H9 (cell line): Measurements from ENCODE around the gene RAD51C. TPM values are rescaled to one million over a fixed set of nuclear protein-coding genes. Genes with fewer than 3 reads are reported as not detected.

Source experiments
- DNase-seq: peaks from one replicate; pipeline ENCODE4 v3.0.0-alpha.2; 2017
- H2AFZ ChIP-seq: one replicate; pipeline ENCODE4 v1.6.1; 2013; ENCODE audit warnings: mild to moderate bottlenecking, low read length, control low read depth, moderate library complexity
- H2AK5ac ChIP-seq: 2 replicates; pipeline ENCODE4 v1.6.1; 2013; ENCODE audit warnings: low read length, control low read depth, mixed read lengths; ENCODE audit not compliant: insufficient read length
- H2BK120ac ChIP-seq: one replicate; pipeline ENCODE4 v1.6.1; 2013; ENCODE audit warnings: low read depth, mild to moderate bottlenecking, low read length, control low read depth, inconsistent platforms; ENCODE audit not compliant: poor library complexity, severe bottlenecking
- H2BK12ac ChIP-seq: 2 replicates; pipeline ENCODE4 v1.6.1; 2013; ENCODE audit warnings: low read length, control low read depth, mixed read lengths, low read depth; ENCODE audit not compliant: insufficient read length
- H2BK15ac ChIP-seq: 2 replicates; pipeline ENCODE4 v1.6.1; 2013; ENCODE audit warnings: low read depth, low read length, control low read depth
- H2BK20ac ChIP-seq: one replicate; pipeline ENCODE4 v1.6.1; 2013; ENCODE audit warnings: low read depth, mild to moderate bottlenecking, low read length, control low read depth, inconsistent platforms; ENCODE audit not compliant: poor library complexity, severe bottlenecking
- H2BK5ac ChIP-seq: 2 replicates; pipeline ENCODE4 v1.6.1; 2013; ENCODE audit warnings: low read length, control low read depth, mixed read lengths; ENCODE audit not compliant: insufficient read length
- H3K14ac ChIP-seq: 2 replicates; pipeline ENCODE4 v1.6.1; 2013; ENCODE audit warnings: low read length, control low read depth; ENCODE audit not compliant: insufficient read depth
- H3K18ac ChIP-seq: 2 replicates; pipeline ENCODE4 v1.6.1; 2013; ENCODE audit warnings: low read depth, mild to moderate bottlenecking, mixed read lengths, low read length, control low read depth; ENCODE audit not compliant: insufficient read length
- H3K23ac ChIP-seq: 2 replicates; pipeline ENCODE4 v1.6.1; 2013; ENCODE audit warnings: low read length, control low read depth, mixed read lengths, low read depth; ENCODE audit not compliant: insufficient read length
- H3K23me2 ChIP-seq: 2 replicates; pipeline ENCODE4 v1.6.1; 2013; ENCODE audit warnings: low read depth, mild to moderate bottlenecking, mixed read lengths, low read length, control low read depth; ENCODE audit not compliant: insufficient read length, poor library complexity, severe bottlenecking
- H3K27ac ChIP-seq: 2 replicates; pipeline ENCODE4 v1.5.1; 2013; ENCODE audit warnings: low read length, control low read depth, mixed read lengths, low read depth; ENCODE audit not compliant: insufficient read length
- H3K27me3 ChIP-seq: 2 replicates; pipeline ENCODE4 v1.6.1; 2013; ENCODE audit warnings: low read length, control low read depth, inconsistent platforms; ENCODE audit not compliant: insufficient read depth
- H3K4ac ChIP-seq: 2 replicates; pipeline ENCODE4 v1.6.1; 2013; ENCODE audit warnings: low read depth, mild to moderate bottlenecking, control low read depth, inconsistent platforms, low read length, moderate library complexity
- H3K4me1 ChIP-seq: 2 replicates; pipeline ENCODE4 v1.6.1; 2013; ENCODE audit warnings: low read length, control low read depth, inconsistent platforms; ENCODE audit not compliant: insufficient read depth
- H3K4me2 ChIP-seq: 2 replicates; pipeline ENCODE4 v1.6.1; 2013; ENCODE audit warnings: low read length, control low read depth, mixed read lengths; ENCODE audit not compliant: insufficient read length, insufficient read depth
- H3K56ac ChIP-seq: 2 replicates; pipeline ENCODE4 v1.6.1; 2013; ENCODE audit warnings: low read depth, mild to moderate bottlenecking, mixed read lengths, low read length, control low read depth; ENCODE audit not compliant: insufficient read length
- H3K79me1 ChIP-seq: 2 replicates; pipeline ENCODE4 v1.6.1; 2013; ENCODE audit warnings: low read depth, mild to moderate bottlenecking, moderate library complexity, low read length, control low read depth, inconsistent platforms; ENCODE audit not compliant: insufficient read depth, poor library complexity, severe bottlenecking
- H3K79me2 ChIP-seq: 2 replicates; pipeline ENCODE4 v1.6.1; 2013; ENCODE audit warnings: low read length, control low read depth, inconsistent platforms; ENCODE audit not compliant: insufficient read depth
- H3K9ac ChIP-seq: 2 replicates; pipeline ENCODE4 v1.6.1; 2013; ENCODE audit warnings: low read length, control low read depth, mixed read lengths; ENCODE audit not compliant: insufficient read length; ENCODE audit errors: extremely low read depth
- H3K9me3 ChIP-seq: one replicate; pipeline ENCODE4 v1.6.1; 2013; ENCODE audit warnings: low read depth, low read length, inconsistent platforms; ENCODE audit not compliant: control insufficient read depth
- H3T11ph ChIP-seq: one replicate; pipeline ENCODE4 v1.6.1; 2013; ENCODE audit warnings: mild to moderate bottlenecking, low read length, control low read depth, inconsistent platforms
- H4K20me1 ChIP-seq: one replicate; pipeline ENCODE4 v1.6.1; 2013; ENCODE audit not compliant: control insufficient read depth, insufficient read length, insufficient read depth
- H4K5ac ChIP-seq: 2 replicates; pipeline ENCODE4 v1.6.1; 2013; ENCODE audit warnings: low read depth, mild to moderate bottlenecking, mixed read lengths, low read length, control low read depth; ENCODE audit not compliant: insufficient read length
- H4K8ac ChIP-seq: replicated peaks from 2 replicates; pipeline ENCODE4 v1.6.1; 2013; ENCODE audit warnings: low read length, control low read depth, mixed read lengths, low read depth; ENCODE audit not compliant: insufficient read length
- H4K91ac ChIP-seq: 2 replicates; pipeline ENCODE4 v1.6.1; 2013; ENCODE audit warnings: low read depth, mild to moderate bottlenecking, moderate library complexity, mixed read lengths, low read length, control low read depth; ENCODE audit not compliant: insufficient read length
- H3K27ac Mint-ChIP-seq, 3 experiments: 2 replicates in 2 of 3; 3 replicates in 1 of 3; pipeline ENCODE4 v1.8.0; 2020 to 2021; ENCODE audit warnings: mixed read lengths in 3 of 3, mild to moderate bottlenecking in 1 of 3, moderate library complexity in 1 of 3
- H3K27me3 Mint-ChIP-seq: 2 replicates; pipeline ENCODE4 v1.8.0; 2021; ENCODE audit warnings: low read depth, mild to moderate bottlenecking, moderate library complexity, mixed read lengths
- H3K36me3 Mint-ChIP-seq, 3 experiments: 2 replicates in 2 of 3; 3 replicates in 1 of 3; pipeline ENCODE4 v1.8.0; 2020 to 2021; ENCODE audit warnings: low read depth in 3 of 3, mixed read lengths in 3 of 3; ENCODE audit not compliant: insufficient read depth in 1 of 3
- H3K4me1 Mint-ChIP-seq, 2 experiments: 2 replicates each; pipeline ENCODE4 v1.8.0; 2020; ENCODE audit warnings: mixed read lengths in 2 of 2
- H3K4me3 Mint-ChIP-seq, 2 experiments: 2 replicates in 1 of 2; 3 replicates in 1 of 2; pipeline ENCODE4 v1.8.0; 2020 to 2021; ENCODE audit warnings: mild to moderate bottlenecking in 2 of 2, mixed read lengths in 2 of 2, moderate library complexity in 1 of 2
- H3K9me3 Mint-ChIP-seq, 2 experiments: 2 replicates in 1 of 2; 3 replicates in 1 of 2; pipeline ENCODE4 v1.8.0; 2020; ENCODE audit warnings: mild to moderate bottlenecking in 2 of 2, mixed read lengths in 2 of 2, moderate library complexity in 1 of 2
- CTCF ChIP-seq: fragments of 200-600 bp; sonication (generic); conservative IDR thresholded peaks from 3 replicates; pipeline ENCODE4 v1.8.0; 2021; ENCODE audit warnings: antibody characterized with exemption, mild to moderate bottlenecking
- WGBS: extraction: QIAGEN DNeasy Blood & Tissue Kit; methylation state at CpG from one replicate; pipeline ENCODE4 v1.1.7; 2013; ENCODE audit warnings: missing lambda C conversion rate, low lambda C conversion rate, mixed read lengths; ENCODE audit not compliant: insufficient read length; ENCODE audit errors: extremely low coverage; 5-methylcytosine and 5-hydroxymethylcytosine counted together
- total RNA-seq: library from RNA; stranded (reverse); gene quantifications from 2 replicates; pipeline ENCODE4 v1.2.1, GENCODE V29; 2021

The RAD51C gene
- total RNA-seq, 1 experiment from 2014 or later = 11.3 TPM

DNA sequence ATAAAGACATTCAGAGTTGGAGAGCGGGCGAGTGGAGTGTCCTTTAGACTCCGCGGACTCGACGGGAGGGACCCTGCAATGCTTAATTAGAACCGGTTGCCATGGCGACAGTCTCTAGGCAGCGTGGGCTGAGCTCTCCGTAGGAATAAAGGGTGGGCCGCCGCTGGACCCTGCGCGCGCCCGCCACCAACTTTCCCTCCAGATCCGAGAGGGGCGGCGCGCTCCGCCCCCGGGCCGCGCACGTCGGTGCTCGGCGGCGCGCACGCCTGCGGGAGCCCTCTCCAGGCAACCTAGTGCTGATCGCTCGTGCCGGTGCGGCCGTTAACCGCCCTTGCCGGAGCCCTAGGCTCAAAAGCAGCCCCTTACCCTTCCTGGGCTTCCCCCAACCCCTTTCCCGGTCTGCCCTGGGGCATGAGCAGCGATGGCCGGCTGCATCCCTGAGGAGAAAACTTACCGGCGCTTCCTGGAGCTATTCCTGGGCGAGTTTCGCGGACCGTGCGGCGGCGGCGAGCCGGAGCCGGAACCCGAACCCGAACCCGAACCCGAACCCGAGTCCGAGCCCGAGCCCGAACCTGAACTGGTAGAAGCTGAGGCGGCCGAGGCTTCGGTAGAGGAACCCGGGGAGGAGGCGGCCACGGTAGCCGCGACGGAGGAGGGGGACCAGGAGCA is 63.3 kb downstream of the RAD51C start, which contains the start of gene PPM1E:
PPM1E (plus strand) TSS at position 278 of the 669 bp plus-strand sequence.
- no peaks in the 10 kb centered on the region for H4K20me1 ChIP-seq
- no peak within 1 kb of the TSS for H2BK120ac ChIP-seq
- H3K14ac ChIP-seq = peak within 1 kb of the TSS; percentile 83; the same call in 1 of the 2 replicates
- DNase-seq = peak; percentile 96
- peaks cover 47% of the 10 kb centered on the region for H3K27me3 Mint-ChIP-seq
- H4K91ac ChIP-seq = no peak within 1 kb of the TSS
- no peak for TF ChIP-seq CTCF
- H3K23ac ChIP-seq = no peak within 1 kb of the TSS
- no CpG with 5 or more reads among the region's 71 CpGs for WGBS
- H3K79me2 ChIP-seq = no peaks in the 10 kb centered on the region
- no peaks in the 10 kb centered on the region for H3K9me3 ChIP-seq
- no peak within 1 kb of the TSS for H3T11ph ChIP-seq
- H3K27ac ChIP-seq = no peak within 1 kb of the TSS
- no peak within 1 kb of the TSS for H2BK15ac ChIP-seq
- H4K8ac ChIP-seq = no peak within 1 kb of the TSS
- H3K27ac Mint-ChIP-seq = peak within 1 kb of the TSS in 2 of 3 experiments; percentile 73 to 84; a peak in 4 of 7 replicates
- H3K4ac ChIP-seq = no peak within 1 kb of the TSS
- H3K56ac ChIP-seq = no peak within 1 kb of the TSS
- peak within 1 kb of the TSS; percentile 88 for H2AFZ ChIP-seq
- peaks cover 10 to 14% of the 10 kb centered on the region in 2 experiments for H3K4me1 Mint-ChIP-seq
- H3K9ac ChIP-seq = peak within 1 kb of the TSS; percentile 72
- peaks cover 7% of the 10 kb centered on the region for H3K23me2 ChIP-seq
- no peaks in the 10 kb centered on the region for H3K79me1 ChIP-seq
- H2BK20ac ChIP-seq = no peak within 1 kb of the TSS
- peak within 1 kb of the TSS; percentile 94 to 96 for H3K4me3 Mint-ChIP-seq
- H3K9me3 Mint-ChIP-seq = no peaks in the 10 kb centered on the region
- no peak within 1 kb of the TSS for H4K5ac ChIP-seq
- no peaks in the 10 kb centered on the region; a peak in 1 of 7 replicates for H3K36me3 Mint-ChIP-seq
- no peak within 1 kb of the TSS for H2AK5ac ChIP-seq
- H3K4me2 ChIP-seq = peak within 1 kb of the TSS; percentile 97
- H2BK12ac ChIP-seq = no peak within 1 kb of the TSS
- no peaks in the 10 kb centered on the region; the same call in 1 of the 2 replicates for H3K4me1 ChIP-seq
- H3K18ac ChIP-seq = peak within 1 kb of the TSS; percentile 78
- H3K27me3 ChIP-seq = no peaks in the 10 kb centered on the region
- H2BK5ac ChIP-seq = no peak within 1 kb of the TSS
